Prostate gland (tissue), 2 donors: ENCODE data around the gene MCCD1. TPM values are rescaled to one million over a fixed set of nuclear protein-coding genes. Genes with fewer than 3 reads are reported as not detected.

Experiments used
- DNase-seq: peaks from one replicate; pipeline ENCODE4 v3.0.0-alpha.2; 2019; ENCODE audit warnings: low spot score
- H3K27ac ChIP-seq, 2 donors: fragments of 200-600 bp; sonication (generic); 2 replicates each; pipeline ENCODE4 v1.5.1; 2017 to 2019
- H3K27me3 ChIP-seq: fragments of 200-600 bp; sonication (generic); replicated peaks from 2 replicates; pipeline ENCODE4 v1.5.1; 2019; ENCODE audit not compliant: insufficient read depth
- H3K36me3 ChIP-seq, 2 donors: fragments of 200-600 bp; sonication (generic); 1 replicate in 1 of 2; 2 replicates in 1 of 2; pipeline versions ENCODE4 v1.5.1 to v1.8.1; 2017 to 2019
- H3K4me1 ChIP-seq: fragments of 200-600 bp; sonication (generic); replicated peaks from 2 replicates; pipeline ENCODE4 v1.5.1; 2019
- H3K4me3 ChIP-seq, 2 donors: fragments of 200-600 bp; sonication (generic); 2 replicates each; pipeline ENCODE4 v1.5.1; 2017 to 2019
- H3K9me3 ChIP-seq: fragments of 200-600 bp; sonication (generic); 2 replicates; pipeline ENCODE4 v1.5.1; 2017
- CTCF ChIP-seq, 4 experiments: fragments of 200-600 bp in 2 of 4; fragments of 450-650 bp in 2 of 4; sonication (generic) in 2 of 4; IDR thresholded peaks; 1 replicate in 3 of 4; 2 replicates in 1 of 4; pipeline ENCODE4 v1.5.1; 2016 to 2019; ENCODE audit warnings: antibody characterized with exemption in 4 of 4, mild to moderate bottlenecking in 2 of 4, moderate library complexity in 2 of 4
- POLR2A ChIP-seq: fragments of 450-650 bp; IDR thresholded peaks from one replicate; pipeline ENCODE4 v1.6.1; 2016; ENCODE audit warnings: antibody characterized with exemption, mild to moderate bottlenecking
- POLR2AphosphoS5 ChIP-seq: sonication (generic); formaldehyde crosslinking; IDR thresholded peaks from one replicate; pipeline ENCODE4 v1.6.1; 2017; ENCODE audit warnings: antibody characterized with exemption
- WGBS: methylation state at CpG from one replicate; pipeline ENCODE4 v1.1.5; 2018; 5-methylcytosine and 5-hydroxymethylcytosine counted together
- intact Hi-C: fragments of 100-400 bp; cut with DNase I; formaldehyde crosslinking; loops from one replicate; pipeline ENCODE4 v1.14.2; 2022
- total RNA-seq, 2 donors: library from RNA; depleted of rRNA; stranded (reverse); fragments of >200 nt; gene quantifications; one replicate each; pipeline ENCODE4 v1.1.0, GENCODE V29; 2016

Gene MCCD1
- total RNA-seq, 2 donors from 2014 or later = not detected

- no peak overlapping the region for H3K27ac ChIP-seq
- H3K36me3 ChIP-seq = peaks cover 5 to 9% of the 10 kb centered on the region in 2 donors
- no peak for DNase-seq
Observed at GRCh38 chr6:31559958-31560696, 31.4 kb downstream of the MCCD1 start.

GRCh38 chr6:31560697-31561058, 31.9 kb downstream of the MCCD1 start:
- no peaks in the 10 kb centered on the region for H3K4me1 ChIP-seq
- intact Hi-C loops = no loop called here
- H3K36me3 ChIP-seq = peaks cover 5 to 9% of the 10 kb centered on the region in 2 donors
- H3K27me3 ChIP-seq = no peaks in the 10 kb centered on the region
- no peak for TF ChIP-seq POLR2AphosphoS5
- H3K27ac ChIP-seq = no peak overlapping the region
- DNase-seq = no peak
- H3K4me3 ChIP-seq = no peak overlapping the region
- H3K9me3 ChIP-seq = no peaks in the 10 kb centered on the region

More at GRCh38 chr6:31559958-31560696, 31.4 kb downstream of the MCCD1 start:
- TF ChIP-seq POLR2AphosphoS5 (no peak), POLR2A (no peak)
- Histone ChIP-seq H3K4me3 (no peak overlapping the region), H3K9me3 (no peaks in the 10 kb centered on the region), H3K4me1 (no peaks in the 10 kb centered on the region), H3K27me3 (no peaks in the 10 kb centered on the region)
- intact Hi-C loops = no loop called here
- WGBS = 75% methylated on average over 7 of the region's 7 CpGs

GRCh38 chr6:31567531-31568370, 39.0 kb downstream of the MCCD1 start:
- TF ChIP-seq POLR2A = no peak
- TF ChIP-seq CTCF (IDR thresholded peaks at IDR 0.05) = no peak
- no peak for TF ChIP-seq POLR2AphosphoS5
- Histone ChIP-seq H3K4me1 (no peaks in the 10 kb centered on the region), H3K9me3 (no peaks in the 10 kb centered on the region), H3K36me3 (no peaks in the 10 kb centered on the region), H3K27me3 (no peaks in the 10 kb centered on the region), H3K4me3 (no peak overlapping the region), H3K27ac (no peak overlapping the region)
- 46% methylated on average over 9 of the region's 9 CpGs for WGBS
- DNase-seq = no peak
- intact Hi-C loops = no loop called here

GRCh38 chr6:31568537-31568961, 39.8 kb downstream of the MCCD1 start:
- no peak overlapping the region for H3K4me3 ChIP-seq
- WGBS = 76% methylated on average over 3 of the region's 3 CpGs
- no peaks in the 10 kb centered on the region for H3K9me3 ChIP-seq
- intact Hi-C loops = no loop called here
- H3K27me3 ChIP-seq = no peaks in the 10 kb centered on the region
- no peak for DNase-seq
- TF ChIP-seq POLR2AphosphoS5 = no peak
- no peak for TF ChIP-seq POLR2A
- no peak for TF ChIP-seq CTCF (IDR thresholded peaks at IDR 0.05)
- H3K4me1 ChIP-seq = no peaks in the 10 kb centered on the region
- no peak overlapping the region for H3K27ac ChIP-seq
- H3K36me3 ChIP-seq = no peaks in the 10 kb centered on the region

GRCh38 chr6:31569861-31570536, 41.2 kb downstream of the MCCD1 start:
- TF ChIP-seq POLR2A = no peak
- no peak for TF ChIP-seq POLR2AphosphoS5
- no peak for TF ChIP-seq CTCF (IDR thresholded peaks at IDR 0.05)
- WGBS = 100% methylated on average over 1 of the region's 1 CpG
- H3K36me3 ChIP-seq = no peaks in the 10 kb centered on the region
- no peak for DNase-seq
- no peaks in the 10 kb centered on the region for H3K9me3 ChIP-seq
- H3K4me3 ChIP-seq = no peak overlapping the region
- intact Hi-C loops = no loop called here
- H3K27ac ChIP-seq = no peak overlapping the region
- no peaks in the 10 kb centered on the region for H3K4me1 ChIP-seq
- H3K27me3 ChIP-seq = no peaks in the 10 kb centered on the region
